Daoy (cell line): ENCODE measurements around the gene HOXA3. TPM values are rescaled to one million over a fixed set of nuclear protein-coding genes. Genes with fewer than 3 reads are reported as not detected.

Experiments used
- total RNA-seq: library from RNA; depleted of rRNA; stranded (reverse); fragments of >200 nt; shearing (Covaris generic); gene quantifications from 2 replicates; pipeline ENCODE4 v1.2.3, GENCODE V29; 2014; rRNA removed

HOXA3 gene
- total RNA-seq, 1 experiment from 2014 or later, result 12.4 TPM

Other genes with a start within 250 kb of the HOXA3 start
- gene HOXA1, start 56.6 kb downstream of the HOXA3 start, total RNA-seq, result 5.5 and 6.4 TPM in 2 replicates
- 11.4 and 12.1 TPM in 2 replicates for gene HOXA2, start 49.9 kb downstream of the HOXA3 start, total RNA-seq
- gene HOXA4, start 21.8 kb downstream of the HOXA3 start, total RNA-seq, result 4.1 and 6.7 TPM in 2 replicates
- 22.6 and 41.1 TPM in 2 replicates for gene HOXA5, start 8.9 kb downstream of the HOXA3 start, total RNA-seq
- 0.92 and 4.2 TPM in 2 replicates for gene HOXA6, start 4.8 kb downstream of the HOXA3 start, total RNA-seq
- gene HOXA7, start 4.1 kb upstream of the HOXA3 start, total RNA-seq, result 21.7 and 24.4 TPM in 2 replicates
- 1.8 TPM in 1 of 2 replicates, not detected in the other for gene HOXA9, start 13.0 kb upstream of the HOXA3 start, total RNA-seq
- 12.3 and 31.2 TPM in 2 replicates for gene HOXA10, start 21.7 kb upstream of the HOXA3 start, total RNA-seq
- gene HOXA11, start 32.6 kb upstream of the HOXA3 start, total RNA-seq, result 7.7 and 8.2 TPM in 2 replicates
- 0.86 and 1.3 TPM in 2 replicates for gene HOXA13, start 47.5 kb upstream of the HOXA3 start, total RNA-seq
- not detected in 2 replicates for gene EVX1, start 90.2 kb upstream of the HOXA3 start, total RNA-seq